Heart left ventricle (tissue), 16 donors: ENCODE results near the gene FSD1L. TPM values are rescaled to one million over a fixed set of nuclear protein-coding genes. Genes with fewer than 3 reads are reported as not detected.
A peak's percentile ranks its signal among the peaks of the same experiment; 100 is the strongest.

Experiments used
- ATAC-seq, 4 donors: fragments of 200-7000 bp; cut with Tn5 transposase; one replicate each; pipeline ENCODE4 v1.9.1; 2020 to 2022; ENCODE audit warnings: moderate library complexity in 4 of 4, mild to moderate bottlenecking in 3 of 4, moderate number of reproducible peaks in 1 of 4
- DNase-seq, 5 donors: peaks; one replicate each; pipeline ENCODE4 v3.0.0-alpha.2; 2020
- H3K27ac ChIP-seq, 12 donors: fragments of 200-600 bp; sonication (generic) in 4 of 12; one replicate each; pipeline versions ENCODE4 v1.5.0 to v1.8.0; 2016 to 2022; ENCODE audit warnings: mild to moderate bottlenecking in 2 of 12
- H3K27me3 ChIP-seq, 9 donors: fragments of 200-600 bp; sonication (generic) in 2 of 9; one replicate each; pipeline versions ENCODE4 v1.5.1 to v1.8.0; 2016 to 2022; ENCODE audit warnings: mild to moderate bottlenecking in 3 of 9
- H3K36me3 ChIP-seq, 9 donors: fragments of 200-600 bp; sonication (generic) in 2 of 9; one replicate each; pipeline versions ENCODE4 v1.5.0 to v1.8.0; 2018 to 2022; ENCODE audit warnings: mild to moderate bottlenecking in 2 of 9
- H3K4me1 ChIP-seq, 12 donors: fragments of 200-600 bp; sonication (generic) in 4 of 12; one replicate each; pipeline versions ENCODE4 v1.5.0 to v1.8.0; 2016 to 2022; ENCODE audit warnings: mild to moderate bottlenecking in 3 of 12
- H3K4me3 ChIP-seq, 12 donors: fragments of 200-600 bp; sonication (generic) in 4 of 12; one replicate each; pipeline versions ENCODE4 v1.5.0 to v1.8.0; 2017 to 2022; ENCODE audit warnings: mild to moderate bottlenecking in 9 of 12, moderate library complexity in 4 of 12
- H3K9me3 ChIP-seq, 12 donors: fragments of 200-600 bp; sonication (generic) in 4 of 12; one replicate each; pipeline versions ENCODE4 v1.5.0 to v1.8.0; 2016 to 2022; ENCODE audit warnings: mild to moderate bottlenecking in 1 of 12
- POLR2A ChIP-seq, 2 donors: fragments of 450-650 bp; IDR thresholded peaks; one replicate each; pipeline ENCODE4 v1.6.1; 2017; ENCODE audit warnings: antibody characterized with exemption in 2 of 2, mild to moderate bottlenecking in 2 of 2, moderate library complexity in 2 of 2
- WGBS, 4 donors: extraction: QIAGEN DNeasy Blood & Tissue Kit in 2 of 4; methylation state at CpG; one replicate each; pipeline versions ENCODE4 v1.1.5 to v1.1.7; 2013 to 2018; 5-methylcytosine and 5-hydroxymethylcytosine counted together
- intact Hi-C, 10 donors: fragments of 100-400 bp; cut with DNase I; formaldehyde crosslinking; loops; one replicate each; pipeline versions ENCODE4 v1.11.1 to v1.14.2; 2022
- polyA plus RNA-seq, 2 donors: library from polyadenylated mRNA; stranded (reverse); fragments of 200-250 nt; gene quantifications; one replicate each; pipeline ENCODE4 v1.2.3, GENCODE V29; 2013
- total RNA-seq, 9 donors: library from RNA; depleted of rRNA in 2 of 9; stranded (reverse); fragments of >200 nt in 2 of 9; fragmentation: NEBNext Ultra II Directional in 3 of 9; extraction: Animal tissue kit (Norgen Biotek cat#: 25700) in 3 of 9; gene quantifications; one replicate each; pipeline versions ENCODE4 v1.1.0 to v1.2.4, GENCODE V29; 2016 to 2023
- TF ChIP-seq, protein P1 (sequence below), 12 donors: fragments of 200-600 bp; sonication (generic) in 4 of 12; IDR thresholded peaks; one replicate each; pipeline versions ENCODE4 v1.5.0 to v1.8.0; 2018 to 2022; ENCODE audit warnings: antibody characterized with exemption in 12 of 12, mild to moderate bottlenecking in 5 of 12
- donor health status: ischemic (EF 13 %, LVEDD 7.1; RV severe dilation, severe dysfunction).
- donor health status: healthy with polysubstance abuse.
- donor health status: DM: no; HTN: yes; CAD: no.
- donor health status: DM: no; HTN: no; CAD: no.
- donor health status: ischemic (EF 25% LVEDD 6.9; RV normal size, moderate dysfunction).
- donor health status: ischemic (EF 25% LVEDD 5.7; RV mildly dilated, moderate dysfunction).
- donor health status: healthy.
- donor health status: DM: yes; HTN: yes; CAD: no.
- donor health status: ischemic (EF 35%, LVEDD 5.7; RV mildly dilated, moderate dysfunction).
- donor health status: nonischemic (EF 11% LVEDD 7.7; RV severe dilation, severe dysfunction).
- donor health status: DM: yes; HTN: yes; CAD: no.
- donor health status: PGD.
- donor health status: ischemic (EF 29% LVEDD 5.4; RV normal size, mild dysfunction).
- donor health status: nonischemic (EF 23%, LVEDD 6.1; RV moderate dilation, normal function).

FSD1L gene
- total and polyA plus RNA-seq, 11 donors: 2.1 to 14.0 (median 7.3) TPM

DNA sequence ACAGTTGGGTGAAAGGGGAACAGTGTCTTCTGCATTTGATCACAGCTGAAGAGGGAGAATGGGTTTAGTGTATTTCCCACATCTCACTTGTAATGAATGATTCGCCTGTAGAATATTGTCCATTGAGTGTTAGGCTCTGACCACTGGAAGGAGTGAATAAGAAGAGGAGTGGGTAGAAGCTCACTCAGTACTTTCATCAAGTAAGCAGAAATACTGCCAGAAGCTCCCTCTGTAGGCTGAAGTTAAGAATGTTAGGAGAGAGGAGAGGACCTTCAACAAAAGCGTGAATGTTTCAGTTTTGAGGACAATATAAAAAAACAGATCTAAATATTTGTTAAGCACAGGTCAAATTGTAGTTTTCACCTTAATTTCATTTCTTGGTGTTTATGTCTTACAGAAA, 27.5 kb downstream of the FSD1L start:
- no peak for DNase-seq
- Histone ChIP-seq H3K27me3 (no peaks in the 10 kb centered on the region), H3K27ac (no peak overlapping the region), H3K9me3 (no peaks in the 10 kb centered on the region), H3K36me3 (peaks cover 0 to 16% (median 7%) of the 10 kb centered on the region in 9 donors), H3K4me3 (no peak overlapping the region), H3K4me1 (no peaks in the 10 kb centered on the region)
- TF ChIP-seq POLR2A (IDR thresholded peaks at IDR 0.05): no peak
- TF ChIP-seq, protein P1, sequence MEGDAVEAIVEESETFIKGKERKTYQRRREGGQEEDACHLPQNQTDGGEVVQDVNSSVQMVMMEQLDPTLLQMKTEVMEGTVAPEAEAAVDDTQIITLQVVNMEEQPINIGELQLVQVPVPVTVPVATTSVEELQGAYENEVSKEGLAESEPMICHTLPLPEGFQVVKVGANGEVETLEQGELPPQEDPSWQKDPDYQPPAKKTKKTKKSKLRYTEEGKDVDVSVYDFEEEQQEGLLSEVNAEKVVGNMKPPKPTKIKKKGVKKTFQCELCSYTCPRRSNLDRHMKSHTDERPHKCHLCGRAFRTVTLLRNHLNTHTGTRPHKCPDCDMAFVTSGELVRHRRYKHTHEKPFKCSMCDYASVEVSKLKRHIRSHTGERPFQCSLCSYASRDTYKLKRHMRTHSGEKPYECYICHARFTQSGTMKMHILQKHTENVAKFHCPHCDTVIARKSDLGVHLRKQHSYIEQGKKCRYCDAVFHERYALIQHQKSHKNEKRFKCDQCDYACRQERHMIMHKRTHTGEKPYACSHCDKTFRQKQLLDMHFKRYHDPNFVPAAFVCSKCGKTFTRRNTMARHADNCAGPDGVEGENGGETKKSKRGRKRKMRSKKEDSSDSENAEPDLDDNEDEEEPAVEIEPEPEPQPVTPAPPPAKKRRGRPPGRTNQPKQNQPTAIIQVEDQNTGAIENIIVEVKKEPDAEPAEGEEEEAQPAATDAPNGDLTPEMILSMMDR (IDR thresholded peaks at IDR 0.05): peak in 10 of 12 donors; percentile 7 to 52 (median 35)
- intact Hi-C loops: loop anchor here in 8 of 10 donors (2.0 to 10.0 kb wide), 3 partner anchors 48 to 51 kb away; no protein-coding TSS in a partner anchor
- 62 to 76% (median 72%) methylated on average over 2 of the region's 2 CpGs for WGBS, 4 donors
- ATAC-seq: no peak

- peaks cover 0 to 5% (median 0%) of the 10 kb centered on the region in 9 donors for H3K36me3 ChIP-seq
- TF ChIP-seq, protein P1 (IDR thresholded peaks at IDR 0.05): no peak
- TF ChIP-seq POLR2A (IDR thresholded peaks at IDR 0.05): no peak
- H3K4me1 ChIP-seq: no peaks in the 10 kb centered on the region
- intact Hi-C loops: loop anchor here in 7 of 10 donors (5.0 to 10.0 kb wide), 2 partner anchors 53 to 55 kb away; no protein-coding TSS in a partner anchor
- DNase-seq (no peak), ATAC-seq (no peak)
- no peak overlapping the region for H3K27ac ChIP-seq
- H3K27me3 ChIP-seq: no peaks in the 10 kb centered on the region
- no peaks in the 10 kb centered on the region for H3K9me3 ChIP-seq
- no peak overlapping the region for H3K4me3 ChIP-seq
These were observed 32.0 kb downstream of the FSD1L start for GRCh38 chr9:105479846-105480245.

DNA sequence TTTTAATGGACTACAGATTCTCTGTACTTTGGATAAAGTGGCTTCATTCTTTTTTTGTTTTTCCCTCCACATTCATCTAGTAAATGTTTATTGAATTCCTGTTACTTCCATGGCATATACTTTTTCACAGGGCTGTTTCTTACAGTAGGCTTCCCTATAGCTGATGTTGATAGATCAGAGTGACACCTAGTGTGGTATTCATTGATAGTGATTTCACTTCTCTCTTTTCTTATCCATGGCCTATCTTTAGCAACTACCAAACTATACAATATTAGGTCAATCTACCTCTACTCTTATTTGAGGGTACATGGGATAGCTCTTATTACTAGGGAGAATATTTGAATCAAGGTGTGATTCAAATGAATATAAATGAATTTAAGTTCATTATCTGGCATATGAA, 35.8 kb downstream of the FSD1L start:
- H3K27me3 ChIP-seq: no peaks in the 10 kb centered on the region
- no peak overlapping the region for H3K4me3 ChIP-seq
- intact Hi-C loops: no loop called here
- ATAC-seq (no peak), DNase-seq (no peak)
- H3K4me1 ChIP-seq: no peaks in the 10 kb centered on the region
- TF ChIP-seq, protein P1 (IDR thresholded peaks at IDR 0.05): no peak
- TF ChIP-seq POLR2A (IDR thresholded peaks at IDR 0.05): no peak
- peaks cover 0 to 23% (median 3%) of the 10 kb centered on the region in 9 donors for H3K36me3 ChIP-seq
- H3K9me3 ChIP-seq: no peaks in the 10 kb centered on the region
- H3K27ac ChIP-seq: no peak overlapping the region

GRCh38 chr9:105484226-105484625, 36.4 kb downstream of the FSD1L start:
- WGBS, 4 donors: 95 to 99% (median 96%) methylated on average over 2 of the region's 2 CpGs
- H3K4me1 ChIP-seq: no peaks in the 10 kb centered on the region
- TF ChIP-seq, protein P1 (IDR thresholded peaks at IDR 0.05): no peak
- no peak for TF ChIP-seq POLR2A (IDR thresholded peaks at IDR 0.05)
- no peak overlapping the region for H3K27ac ChIP-seq
- intact Hi-C loops: no loop called here
- no peaks in the 10 kb centered on the region for H3K27me3 ChIP-seq
- no peak overlapping the region for H3K4me3 ChIP-seq
- H3K36me3 ChIP-seq: peaks cover 0 to 25% (median 3%) of the 10 kb centered on the region in 9 donors
- ATAC-seq (no peak), DNase-seq (no peak)
- no peaks in the 10 kb centered on the region for H3K9me3 ChIP-seq
